Peyer's patch (tissue), 4 donors: ENCODE results near the gene ORM1.

Experiments
- CTCF ChIP-seq, 6 experiments: fragments of 450-650 bp in 4 of 6; fragments of 200-600 bp in 2 of 6; sonication (generic) in 1 of 6; IDR thresholded peaks; one replicate each; pipeline ENCODE4 v1.5.1; 2017 to 2019; ENCODE audit warnings: antibody characterized with exemption in 6 of 6, mild to moderate bottlenecking in 3 of 6, moderate library complexity in 1 of 6
- POLR2A ChIP-seq, 2 donors: fragments of 450-650 bp; IDR thresholded peaks; one replicate each; pipeline ENCODE4 v1.5.1; 2017; ENCODE audit warnings: antibody characterized with exemption in 2 of 2, mild to moderate bottlenecking in 2 of 2, moderate library complexity in 2 of 2

DNA sequence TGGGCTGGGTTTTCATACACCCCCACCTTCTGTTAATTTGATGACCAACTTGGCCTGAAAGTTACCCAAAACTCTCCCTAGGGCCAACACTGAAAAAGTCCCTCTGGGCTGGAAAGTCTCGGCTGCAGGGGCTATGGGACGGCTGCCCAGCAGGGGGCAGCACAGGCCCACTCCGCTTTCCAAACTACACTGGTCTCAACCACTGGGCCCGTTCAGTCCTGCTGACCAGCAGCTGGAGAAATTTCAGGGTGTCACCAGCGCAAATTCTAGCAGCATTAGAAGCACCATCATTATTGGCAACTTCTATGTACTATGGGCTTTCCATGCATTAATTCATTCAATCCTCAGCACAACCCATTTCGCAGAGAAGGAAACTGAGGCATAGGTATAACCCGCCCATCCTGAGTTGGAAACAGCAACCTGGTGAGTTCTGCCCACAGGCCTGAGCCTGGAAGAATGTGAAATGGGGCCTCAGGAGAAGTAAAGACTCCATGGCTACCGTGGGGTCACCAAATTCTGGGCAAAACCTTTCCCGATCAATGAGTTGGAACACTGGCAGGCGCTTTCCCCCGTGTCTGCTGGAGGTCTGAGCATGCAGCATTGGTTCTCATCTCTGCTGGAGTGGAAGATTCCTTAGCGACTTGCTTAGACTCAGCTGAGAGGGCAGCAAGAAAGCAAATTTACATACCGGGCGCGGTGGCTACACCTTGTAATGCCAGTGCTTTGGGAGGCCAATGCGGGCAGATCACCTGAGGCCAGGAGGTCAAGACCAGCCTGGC is 16.4 kb downstream of the ORM1 start:
- TF ChIP-seq POLR2A (IDR thresholded peaks at IDR 0.05): no peak
- TF ChIP-seq CTCF (IDR thresholded peaks at IDR 0.05): peak; percentile 53 to 89 (median 62)
